HEK293 (cell line): Measurements from ENCODE around the gene CSNK1G1.
A peak's percentile ranks its signal among the peaks of the same experiment; 100 is the strongest.

Experiments used
- AEBP2 ChIP-seq: fragments of 450-650 bp; formaldehyde crosslinking; IDR thresholded peaks from 2 replicates; pipeline ENCODE4 v1.5.1; 2016; ENCODE audit warnings: missing biosample characterization, missing genetic modification characterization, borderline replicate concordance
- BCL11B ChIP-seq: fragments of 450-650 bp; formaldehyde crosslinking; IDR thresholded peaks from 2 replicates; pipeline ENCODE4 v1.5.1; 2016; ENCODE audit warnings: low read depth, missing biosample characterization, missing genetic modification characterization
- FEZF1 ChIP-seq: fragments of 450-650 bp; formaldehyde crosslinking; IDR thresholded peaks from 2 replicates; pipeline ENCODE4 v1.5.1; 2016; ENCODE audit warnings: missing biosample characterization, missing genetic modification characterization
- OSR2 ChIP-seq: fragments of 450-650 bp; formaldehyde crosslinking; IDR thresholded peaks from 2 replicates; pipeline ENCODE4 v1.5.1; 2016; ENCODE audit warnings: missing biosample characterization, missing genetic modification characterization
- PRDM1 ChIP-seq: fragments of 450-650 bp; formaldehyde crosslinking; IDR thresholded peaks from 2 replicates; pipeline ENCODE4; 2016; ENCODE audit warnings: missing biosample characterization, missing genetic modification characterization
- SALL2 ChIP-seq: fragments of 450-650 bp; formaldehyde crosslinking; IDR thresholded peaks from 2 replicates; pipeline ENCODE4 v1.5.0; 2017; ENCODE audit warnings: missing biosample characterization, mild to moderate bottlenecking, missing genetic modification characterization, borderline replicate concordance
- ZBTB17 ChIP-seq: fragments of 450-650 bp; formaldehyde crosslinking; IDR thresholded peaks from 2 replicates; pipeline ENCODE4 v1.5.1; 2016; ENCODE audit warnings: missing biosample characterization, missing genetic modification characterization
- ZBTB21 ChIP-seq: fragments of 450-650 bp; formaldehyde crosslinking; IDR thresholded peaks from 2 replicates; pipeline ENCODE4 v1.5.1; 2017; ENCODE audit warnings: missing biosample characterization, missing genetic modification characterization
- ZEB2 ChIP-seq: fragments of 450-650 bp; formaldehyde crosslinking; IDR thresholded peaks from 2 replicates; pipeline ENCODE4 v1.5.1; 2016; ENCODE audit warnings: missing biosample characterization, missing genetic modification characterization
- ZNF121 ChIP-seq: fragments of 450-650 bp; formaldehyde crosslinking; IDR thresholded peaks from 2 replicates; pipeline ENCODE4 v1.5.1; 2016; ENCODE audit warnings: missing biosample characterization, missing genetic modification characterization
- ZNF19 ChIP-seq: fragments of 450-650 bp; formaldehyde crosslinking; IDR thresholded peaks from 2 replicates; pipeline ENCODE4; 2016; ENCODE audit warnings: missing biosample characterization, missing genetic modification characterization, low read depth
- ZNF311 ChIP-seq: fragments of 450-650 bp; formaldehyde crosslinking; IDR thresholded peaks from 2 replicates; pipeline ENCODE4 v1.5.1; 2017; ENCODE audit warnings: missing biosample characterization, missing genetic modification characterization, borderline replicate concordance
- ZNF394 ChIP-seq: fragments of 450-650 bp; formaldehyde crosslinking; IDR thresholded peaks from 2 replicates; pipeline ENCODE4 v1.5.1; 2016; ENCODE audit warnings: missing biosample characterization, missing genetic modification characterization, mild to moderate bottlenecking, moderate library complexity, borderline replicate concordance
- ZNF416 ChIP-seq: fragments of 450-650 bp; formaldehyde crosslinking; IDR thresholded peaks from 2 replicates; pipeline ENCODE4 v1.5.1; 2016; ENCODE audit warnings: missing biosample characterization, missing genetic modification characterization
- ZNF433 ChIP-seq: fragments of 450-650 bp; formaldehyde crosslinking; IDR thresholded peaks from 2 replicates; pipeline ENCODE4 v1.5.1; 2016; ENCODE audit warnings: missing biosample characterization, missing genetic modification characterization, low read depth
- ZNF449 ChIP-seq: fragments of 450-650 bp; formaldehyde crosslinking; IDR thresholded peaks from 2 replicates; pipeline ENCODE4 v1.5.1; 2017; ENCODE audit warnings: missing biosample characterization, mild to moderate bottlenecking, missing genetic modification characterization, moderate library complexity
- ZNF518A ChIP-seq: fragments of 450-650 bp; formaldehyde crosslinking; conservative IDR thresholded peaks from 2 replicates; pipeline ENCODE4 v1.5.1; 2016; ENCODE audit warnings: low read depth, missing biosample characterization, missing genetic modification characterization
- ZNF558 ChIP-seq: fragments of 450-650 bp; formaldehyde crosslinking; IDR thresholded peaks from 2 replicates; pipeline ENCODE4 v1.5.1; 2016; ENCODE audit warnings: missing biosample characterization, missing genetic modification characterization
- ZNF629 ChIP-seq: fragments of 450-650 bp; formaldehyde crosslinking; IDR thresholded peaks from 2 replicates; pipeline ENCODE4 v1.5.1; 2017; ENCODE audit warnings: missing biosample characterization, missing genetic modification characterization
- ZNF639 ChIP-seq: fragments of 450-650 bp; formaldehyde crosslinking; IDR thresholded peaks from 2 replicates; pipeline ENCODE4 v1.5.1; 2016; ENCODE audit warnings: missing biosample characterization, missing genetic modification characterization
- ZNF645 ChIP-seq: fragments of 450-650 bp; formaldehyde crosslinking; IDR thresholded peaks from 2 replicates; pipeline ENCODE4; 2016; ENCODE audit warnings: missing biosample characterization, missing genetic modification characterization
- ZNF660 ChIP-seq: fragments of 450-650 bp; IDR thresholded peaks from 2 replicates; pipeline ENCODE4 v1.5.1; 2018; ENCODE audit warnings: missing biosample characterization, mild to moderate bottlenecking, missing genetic modification characterization
- ZNF692 ChIP-seq: fragments of 450-650 bp; formaldehyde crosslinking; IDR thresholded peaks from 2 replicates; pipeline ENCODE4 v1.5.1; 2016; ENCODE audit warnings: missing biosample characterization, missing genetic modification characterization
- ZNF707 ChIP-seq: fragments of 450-650 bp; formaldehyde crosslinking; IDR thresholded peaks from 2 replicates; pipeline ENCODE4 v1.5.1; 2016; ENCODE audit warnings: missing biosample characterization, missing genetic modification characterization
- ZNF837 ChIP-seq: fragments of 450-650 bp; formaldehyde crosslinking; IDR thresholded peaks from 2 replicates; pipeline ENCODE4 v1.5.1; 2016; ENCODE audit warnings: missing biosample characterization, missing genetic modification characterization
- ZSCAN30 ChIP-seq: fragments of 450-650 bp; IDR thresholded peaks from 2 replicates; pipeline ENCODE4 v1.5.1; 2018; ENCODE audit warnings: missing biosample characterization, mild to moderate bottlenecking, missing genetic modification characterization, moderate library complexity

The CSNK1G1 gene

GRCh38 chr15:64247906-64248541 is 107.9 kb downstream of the CSNK1G1 start (continued):
- no peak for TF ChIP-seq ZNF394
- TF ChIP-seq ZNF433 (tag by site-specific recombination) = no peak
- TF ChIP-seq ZSCAN30 = no peak
- TF ChIP-seq ZNF19 (tag by site-specific recombination) = no peak
- peak; percentile 72 for TF ChIP-seq FEZF1 (tag by site-specific recombination)
- TF ChIP-seq ZNF311 = no peak
- no peak for TF ChIP-seq AEBP2 (tag by site-specific recombination)
- 0 out of 2 replicates have a peak, but pooled peaks have one; percentile 7 for TF ChIP-seq PRDM1
- 0 out of 2 replicates have a peak, but pooled peaks have one; percentile 61 for TF ChIP-seq ZEB2 (tag by site-specific recombination)
- no peak for TF ChIP-seq ZNF692 (tag by site-specific recombination)
- TF ChIP-seq ZNF660 = 0 out of 2 replicates have a peak, but pooled peaks have one; percentile 37
- TF ChIP-seq ZBTB21 (tag by site-specific recombination) = no peak
- peak; percentile 74 for TF ChIP-seq ZNF629 (tag by site-specific recombination)
- no peak for TF ChIP-seq ZNF518A
- TF ChIP-seq ZNF121 (tag by site-specific recombination) = no peak
- no peak for TF ChIP-seq ZNF707 (tag by site-specific recombination)
- no peak for TF ChIP-seq ZNF416 (tag by site-specific recombination)
- no peak for TF ChIP-seq ZNF558
- no peak for TF ChIP-seq BCL11B (tag by site-specific recombination)
- 0 out of 2 replicates have a peak, but pooled peaks have one; percentile 20 for TF ChIP-seq ZBTB17
- peak; percentile 21; the same call in 1 of the 2 replicates for TF ChIP-seq ZNF639
- peak; percentile 61 for TF ChIP-seq OSR2 (tag by site-specific recombination)
- no peak for TF ChIP-seq SALL2 (tag by site-specific recombination)
- no peak for TF ChIP-seq ZNF837 (tag by site-specific recombination)
- TF ChIP-seq ZNF645 (tag by site-specific recombination) = no peak
- TF ChIP-seq ZNF449 = no peak
